NCI-H345 treated with DMSO at 0.1 percent for 48 hours (cell line): ENCODE measurements around the gene HSPBAP1.

ENCODE experiments used
- DNase-seq: peaks from one replicate; lab custom pipeline; 2025; ENCODE audit not compliant: unreplicated experiment; lab: John Stamatoyannopoulos, UW

The HSPBAP1 gene

GRCh38 chr3:122690096-122690495 lies 103.5 kb downstream of the HSPBAP1 start:
- DNase-seq, result no peak
